H9 (cell line): ENCODE results near the gene LRRC8E. TPM values are rescaled to one million over a fixed set of nuclear protein-coding genes. Genes with fewer than 3 reads are reported as not detected.

Experiments used
- DNase-seq: peaks from one replicate; pipeline ENCODE4 v3.0.0-alpha.2; 2017
- H2AFZ ChIP-seq: one replicate; pipeline ENCODE4 v1.6.1; 2013; ENCODE audit warnings: mild to moderate bottlenecking, low read length, control low read depth, moderate library complexity
- H2AK5ac ChIP-seq: 2 replicates; pipeline ENCODE4 v1.6.1; 2013; ENCODE audit warnings: low read length, control low read depth, mixed read lengths; ENCODE audit not compliant: insufficient read length
- H2BK120ac ChIP-seq: one replicate; pipeline ENCODE4 v1.6.1; 2013; ENCODE audit warnings: low read depth, mild to moderate bottlenecking, low read length, control low read depth, inconsistent platforms; ENCODE audit not compliant: poor library complexity, severe bottlenecking
- H2BK12ac ChIP-seq: 2 replicates; pipeline ENCODE4 v1.6.1; 2013; ENCODE audit warnings: low read length, control low read depth, mixed read lengths, low read depth; ENCODE audit not compliant: insufficient read length
- H2BK15ac ChIP-seq: 2 replicates; pipeline ENCODE4 v1.6.1; 2013; ENCODE audit warnings: low read depth, low read length, control low read depth
- H2BK20ac ChIP-seq: one replicate; pipeline ENCODE4 v1.6.1; 2013; ENCODE audit warnings: low read depth, mild to moderate bottlenecking, low read length, control low read depth, inconsistent platforms; ENCODE audit not compliant: poor library complexity, severe bottlenecking
- H2BK5ac ChIP-seq: 2 replicates; pipeline ENCODE4 v1.6.1; 2013; ENCODE audit warnings: low read length, control low read depth, mixed read lengths; ENCODE audit not compliant: insufficient read length
- H3K14ac ChIP-seq: 2 replicates; pipeline ENCODE4 v1.6.1; 2013; ENCODE audit warnings: low read length, control low read depth; ENCODE audit not compliant: insufficient read depth
- H3K18ac ChIP-seq: 2 replicates; pipeline ENCODE4 v1.6.1; 2013; ENCODE audit warnings: low read depth, mild to moderate bottlenecking, mixed read lengths, low read length, control low read depth; ENCODE audit not compliant: insufficient read length
- H3K23ac ChIP-seq: 2 replicates; pipeline ENCODE4 v1.6.1; 2013; ENCODE audit warnings: low read length, control low read depth, mixed read lengths, low read depth; ENCODE audit not compliant: insufficient read length
- H3K23me2 ChIP-seq: 2 replicates; pipeline ENCODE4 v1.6.1; 2013; ENCODE audit warnings: low read depth, mild to moderate bottlenecking, mixed read lengths, low read length, control low read depth; ENCODE audit not compliant: insufficient read length, poor library complexity, severe bottlenecking
- H3K27ac ChIP-seq: 2 replicates; pipeline ENCODE4 v1.5.1; 2013; ENCODE audit warnings: low read length, control low read depth, mixed read lengths, low read depth; ENCODE audit not compliant: insufficient read length
- H3K27me3 ChIP-seq: 2 replicates; pipeline ENCODE4 v1.6.1; 2013; ENCODE audit warnings: low read length, control low read depth, inconsistent platforms; ENCODE audit not compliant: insufficient read depth
- H3K4ac ChIP-seq: 2 replicates; pipeline ENCODE4 v1.6.1; 2013; ENCODE audit warnings: low read depth, mild to moderate bottlenecking, control low read depth, inconsistent platforms, low read length, moderate library complexity
- H3K4me1 ChIP-seq: 2 replicates; pipeline ENCODE4 v1.6.1; 2013; ENCODE audit warnings: low read length, control low read depth, inconsistent platforms; ENCODE audit not compliant: insufficient read depth
- H3K4me2 ChIP-seq: 2 replicates; pipeline ENCODE4 v1.6.1; 2013; ENCODE audit warnings: low read length, control low read depth, mixed read lengths; ENCODE audit not compliant: insufficient read length, insufficient read depth
- H3K56ac ChIP-seq: 2 replicates; pipeline ENCODE4 v1.6.1; 2013; ENCODE audit warnings: low read depth, mild to moderate bottlenecking, mixed read lengths, low read length, control low read depth; ENCODE audit not compliant: insufficient read length
- H3K79me1 ChIP-seq: 2 replicates; pipeline ENCODE4 v1.6.1; 2013; ENCODE audit warnings: low read depth, mild to moderate bottlenecking, moderate library complexity, low read length, control low read depth, inconsistent platforms; ENCODE audit not compliant: insufficient read depth, poor library complexity, severe bottlenecking
- H3K79me2 ChIP-seq: 2 replicates; pipeline ENCODE4 v1.6.1; 2013; ENCODE audit warnings: low read length, control low read depth, inconsistent platforms; ENCODE audit not compliant: insufficient read depth
- H3K9ac ChIP-seq: 2 replicates; pipeline ENCODE4 v1.6.1; 2013; ENCODE audit warnings: low read length, control low read depth, mixed read lengths; ENCODE audit not compliant: insufficient read length; ENCODE audit errors: extremely low read depth
- H3K9me3 ChIP-seq: one replicate; pipeline ENCODE4 v1.6.1; 2013; ENCODE audit warnings: low read depth, low read length, inconsistent platforms; ENCODE audit not compliant: control insufficient read depth
- H3T11ph ChIP-seq: one replicate; pipeline ENCODE4 v1.6.1; 2013; ENCODE audit warnings: mild to moderate bottlenecking, low read length, control low read depth, inconsistent platforms
- H4K20me1 ChIP-seq: one replicate; pipeline ENCODE4 v1.6.1; 2013; ENCODE audit not compliant: control insufficient read depth, insufficient read length, insufficient read depth
- H4K5ac ChIP-seq: 2 replicates; pipeline ENCODE4 v1.6.1; 2013; ENCODE audit warnings: low read depth, mild to moderate bottlenecking, mixed read lengths, low read length, control low read depth; ENCODE audit not compliant: insufficient read length
- H4K8ac ChIP-seq: replicated peaks from 2 replicates; pipeline ENCODE4 v1.6.1; 2013; ENCODE audit warnings: low read length, control low read depth, mixed read lengths, low read depth; ENCODE audit not compliant: insufficient read length
- H4K91ac ChIP-seq: 2 replicates; pipeline ENCODE4 v1.6.1; 2013; ENCODE audit warnings: low read depth, mild to moderate bottlenecking, moderate library complexity, mixed read lengths, low read length, control low read depth; ENCODE audit not compliant: insufficient read length
- H3K27ac Mint-ChIP-seq, 3 experiments: 2 replicates in 2 of 3; 3 replicates in 1 of 3; pipeline ENCODE4 v1.8.0; 2020 to 2021; ENCODE audit warnings: mixed read lengths in 3 of 3, mild to moderate bottlenecking in 1 of 3, moderate library complexity in 1 of 3
- H3K27me3 Mint-ChIP-seq: 2 replicates; pipeline ENCODE4 v1.8.0; 2021; ENCODE audit warnings: low read depth, mild to moderate bottlenecking, moderate library complexity, mixed read lengths
- H3K36me3 Mint-ChIP-seq, 3 experiments: 2 replicates in 2 of 3; 3 replicates in 1 of 3; pipeline ENCODE4 v1.8.0; 2020 to 2021; ENCODE audit warnings: low read depth in 3 of 3, mixed read lengths in 3 of 3; ENCODE audit not compliant: insufficient read depth in 1 of 3
- H3K4me1 Mint-ChIP-seq, 2 experiments: 2 replicates each; pipeline ENCODE4 v1.8.0; 2020; ENCODE audit warnings: mixed read lengths in 2 of 2
- H3K4me3 Mint-ChIP-seq, 2 experiments: 2 replicates in 1 of 2; 3 replicates in 1 of 2; pipeline ENCODE4 v1.8.0; 2020 to 2021; ENCODE audit warnings: mild to moderate bottlenecking in 2 of 2, mixed read lengths in 2 of 2, moderate library complexity in 1 of 2
- H3K9me3 Mint-ChIP-seq, 2 experiments: 2 replicates in 1 of 2; 3 replicates in 1 of 2; pipeline ENCODE4 v1.8.0; 2020; ENCODE audit warnings: mild to moderate bottlenecking in 2 of 2, mixed read lengths in 2 of 2, moderate library complexity in 1 of 2
- CTCF ChIP-seq: fragments of 200-600 bp; sonication (generic); conservative IDR thresholded peaks from 3 replicates; pipeline ENCODE4 v1.8.0; 2021; ENCODE audit warnings: antibody characterized with exemption, mild to moderate bottlenecking
- WGBS: extraction: QIAGEN DNeasy Blood & Tissue Kit; methylation state at CpG from one replicate; pipeline ENCODE4 v1.1.7; 2013; ENCODE audit warnings: missing lambda C conversion rate, low lambda C conversion rate, mixed read lengths; ENCODE audit not compliant: insufficient read length; ENCODE audit errors: extremely low coverage; 5-methylcytosine and 5-hydroxymethylcytosine counted together
- total RNA-seq: library from RNA; stranded (reverse); gene quantifications from 2 replicates; pipeline ENCODE4 v1.2.1, GENCODE V29; 2021

Gene LRRC8E
- total RNA-seq, 1 experiment from 2014 or later = 4.8 TPM

- WGBS = no CpG with 5 or more reads among the region's 30 CpGs
- peak; percentile 97 for DNase-seq
- Histone ChIP-seq H3K18ac (no peak overlapping the region), H3K23ac (no peak overlapping the region), H3K23me2 (peaks cover 22% of the 10 kb centered on the region), H3K9me3 (no peaks in the 10 kb centered on the region), H3K79me1 (no peaks in the 10 kb centered on the region), H2AFZ (no peak overlapping the region), H3T11ph (no peak overlapping the region), H4K20me1 (peaks cover 4% of the 10 kb centered on the region), H2AK5ac (no peak overlapping the region), H2BK120ac (no peak overlapping the region), H4K8ac (no peak overlapping the region), H2BK20ac (no peak overlapping the region), H3K9ac (no peak overlapping the region), H3K4me2 (peak overlapping the region; percentile 40), H4K91ac (no peak overlapping the region), H2BK5ac (no peak overlapping the region), H2BK12ac (no peak overlapping the region), H3K14ac (no peak overlapping the region), H3K27me3 (peaks cover 1% of the 10 kb centered on the region; the same call in 1 of the 2 replicates), H3K79me2 (no peaks in the 10 kb centered on the region), H3K4me1 (no peaks in the 10 kb centered on the region; the same call in 1 of the 2 replicates), H2BK15ac (no peak overlapping the region), H4K5ac (no peak overlapping the region), H3K56ac (no peak overlapping the region), H3K27ac (no peak overlapping the region), H3K4ac (no peak overlapping the region)
- Mint-ChIP-seq H3K36me3 (peaks cover 0 to 6% (median 5%) of the 10 kb centered on the region in 3 experiments; a peak in 4 of 7 replicates), H3K27ac (peak overlapping the region in 1 of 3 experiments; percentile 39; a peak in 2 of 7 replicates), H3K9me3 (no peaks in the 10 kb centered on the region), H3K27me3 (peaks cover 34% of the 10 kb centered on the region), H3K4me3 (peak overlapping the region in 1 of 2 experiments; percentile 75; a peak in 2 of 5 replicates), H3K4me1 (peaks cover 21 to 45% of the 10 kb centered on the region in 2 experiments)
- no peak for TF ChIP-seq CTCF
Observed at GRCh38 chr19:7869910-7870511, 18.3 kb upstream of the LRRC8E start.
